Measurements from ENCODE around the gene ZNF621.

ZNF621 gene

GRCh38 chr3:40524568-40525285 lies at the start of gene ZNF621:
TSS of gene ZNF621 (plus strand) at chr3:40524960. CDS start at chr3:40525841, 881 bp downstream.
- no peaks in the 10 kb centered on the region for H3K4me1 ChIP-seq (ENCODE audit: control insufficient read depth, insufficient read depth, low read length)
- ChIA-PET POLR2A (interaction anchor here (1.0 to 3.0 kb wide), 6 partner anchors 19 to 1437 kb away, joined by 3 to 41 read pairs (median 6); partner anchors contain the start of genes EIF1B, RPL14, ULK4 and ZNF620), CTCF (interaction anchor here (1.2 to 3.2 kb wide), 3 partner anchors 19 to 217 kb away, joined by 3 to 16 read pairs (median 3); partner anchors contain the start of gene ZNF620)
- peak within 1 kb of the TSS; percentile 75 for H3K27ac ChIP-seq (ENCODE audit: extremely low read depth, low read depth, low read length)
- peak within 1 kb of the TSS; percentile 89 for H3K4me3 ChIP-seq (ENCODE audit: low read depth, low read length)
- H3K36me3 ChIP-seq (ENCODE audit: control insufficient read depth in 2 of 2, insufficient read depth in 1 of 2, low read length in 2 of 2): peaks cover 6 to 38% of the 10 kb centered on the region in 2 experiments; a peak in 2 of 3 replicates
- H3K9me3 ChIP-seq (ENCODE audit: control insufficient read depth, insufficient read depth, low read depth, low read length): no peaks in the 10 kb centered on the region
- TF ChIP-seq REPIN1 (tag by site-specific recombination; IDR thresholded peaks at IDR 0.05; ENCODE audit: low read depth) (no peak), ZNF449 (tag by site-specific recombination; IDR thresholded peaks at IDR 0.05) (peak; percentile 78), PRDM10 (tag by site-specific recombination; IDR thresholded peaks at IDR 0.05) (peak; percentile 83), PATZ1 (tag by site-specific recombination; IDR thresholded peaks at IDR 0.05) (peak; percentile 67), ZXDB (tag by site-specific recombination; IDR thresholded peaks at IDR 0.05) (0 out of 2 replicates have a peak, but pooled peaks have one; percentile 57), ZNF266 (tag by site-specific recombination; IDR thresholded peaks at IDR 0.05; ENCODE audit: low read depth) (no peak), ZNF561 (tag by site-specific recombination; IDR thresholded peaks at IDR 0.05; ENCODE audit: borderline replicate concordance) (no peak), ZNF639 (tag by site-specific recombination; IDR thresholded peaks at IDR 0.05) (no peak), MZF1 (tag by site-specific recombination; IDR thresholded peaks at IDR 0.05; ENCODE audit: borderline replicate concordance) (no peak), ZNF768 (tag by site-specific recombination; IDR thresholded peaks at IDR 0.05) (no peak), ZNF76 (tag by site-specific recombination; IDR thresholded peaks at IDR 0.05; ENCODE audit: borderline replicate concordance, low read depth) (peak; percentile 29; the same call in 1 of the 2 replicates), KLF7 (tag by site-specific recombination; IDR thresholded peaks at IDR 0.05; ENCODE audit: borderline replicate concordance) (peak; percentile 83; the same call in 1 of the 2 replicates), ZNF19 (tag by site-specific recombination; IDR thresholded peaks at IDR 0.05; ENCODE audit: low read depth) (no peak), MYNN (tag by site-specific recombination; IDR thresholded peaks at IDR 0.05; ENCODE audit: borderline replicate concordance) (no peak), ZNF37A (tag by site-specific recombination; IDR thresholded peaks at IDR 0.05) (no peak), SALL2 (tag by site-specific recombination; IDR thresholded peaks at IDR 0.05; ENCODE audit: borderline replicate concordance) (no peak), ZNF654 (tag by site-specific recombination; IDR thresholded peaks at IDR 0.05; ENCODE audit: low read depth) (no peak), ZBTB10 (tag by site-specific recombination; IDR thresholded peaks at IDR 0.05) (no peak), ZNF624 (tag by site-specific recombination; IDR thresholded peaks at IDR 0.05) (no peak), ZNF843 (tag by site-specific recombination; IDR thresholded peaks at IDR 0.05) (no peak), ZNF114 (tag by site-specific recombination; IDR thresholded peaks at IDR 0.05) (no peak), PRDM6 (tag by site-specific recombination; IDR thresholded peaks at IDR 0.05) (no peak), ZNF24 (tag by site-specific recombination; IDR thresholded peaks at IDR 0.05) (no peak)
